Renal cortical epithelial cell (primary cell): ENCODE results near the gene TMEM187. TPM values are rescaled to one million over a fixed set of nuclear protein-coding genes. Genes with fewer than 3 reads are reported as not detected.

Experiments
- DNase-seq: peaks from one replicate; pipeline ENCODE4 v3.0.0-alpha.2; 2011; ENCODE audit warnings: low read depth
- total RNA-seq: library from RNA; depleted of rRNA; stranded (reverse); fragments of >200 nt; gene quantifications from 2 replicates; pipeline ENCODE4 v1.2.3, GENCODE V29; 2014

The TMEM187 gene
- 5.4 and 8.3 TPM in 2 replicates for total RNA-seq

- DNase-seq = peak; percentile 66
Measured at GRCh38 chrX:153972368-153973126, at the start of gene TMEM187. TSS of gene TMEM187 (plus strand) at chrX:153972754. CDS start at chrX:153982063, 9,309 bp downstream.

- DNase-seq = peak; percentile 28
Measured at GRCh38 chrX:153922932-153923857, 49.4 kb upstream of the TMEM187 start.

- DNase-seq = peak; percentile 43
Measured at GRCh38 chrX:153924149-153924861, 48.2 kb upstream of the TMEM187 start.

- DNase-seq = no peak
Measured at GRCh38 chrX:153925387-153925738, 47.2 kb upstream of the TMEM187 start.

GRCh38 chrX:153925739-153926551 lies 46.6 kb upstream of the TMEM187 start, which contains the start of gene ARHGAP4:
TSS of gene ARHGAP4 (minus strand) at chrX:153926264. CDS start at chrX:153926202, 62 bp downstream.
- DNase-seq = no peak

- DNase-seq = no peak
Measured at GRCh38 chrX:153926552-153926857, 46.0 kb upstream of the TMEM187 start.

- peak; percentile 21 for DNase-seq
Measured at GRCh38 chrX:153926858-153927671, 45.5 kb upstream of the TMEM187 start.

- no peak for DNase-seq
Measured at GRCh38 chrX:153927672-153927921, 45.0 kb upstream of the TMEM187 start.

- DNase-seq = peak; percentile 93
Measured at GRCh38 chrX:153927922-153928760, 44.4 kb upstream of the TMEM187 start.

- DNase-seq = no peak
Measured at GRCh38 chrX:153928846-153929245, 43.7 kb upstream of the TMEM187 start.

GRCh38 chrX:153929576-153929975 lies 43.0 kb upstream of the TMEM187 start:
- DNase-seq = no peak

GRCh38 chrX:153930011-153930910 lies 42.3 kb upstream of the TMEM187 start:
- DNase-seq = no peak

- DNase-seq = no peak
Measured at GRCh38 chrX:153931151-153931550, 41.4 kb upstream of the TMEM187 start.

- DNase-seq = no peak
Measured at GRCh38 chrX:153931748-153932147, 40.8 kb upstream of the TMEM187 start.

GRCh38 chrX:153932220-153932915 lies 40.2 kb upstream of the TMEM187 start:
- DNase-seq = no peak

GRCh38 chrX:153933748-153934147 lies 38.8 kb upstream of the TMEM187 start:
- DNase-seq = no peak

- DNase-seq = no peak
Measured at GRCh38 chrX:153934148-153934761, 38.3 kb upstream of the TMEM187 start.
